IMR-90 (cell line): ENCODE measurements around the gene IGSF9B. TPM values are rescaled to one million over a fixed set of nuclear protein-coding genes. Genes with fewer than 3 reads are reported as not detected.

ENCODE experiments used
- ATAC-seq: fragments of 200-7000 bp; cut with Tn5 transposase; 2 replicates; pipeline ENCODE4 v1.9.1; 2020; ENCODE audit warnings: low read depth, mild to moderate bottlenecking, moderate library complexity
- BruUV-seq: library from RNA; stranded (reverse); fragments of 400-500 nt; replicated peaks from 2 replicates; lab custom pipeline; 2021; lab: Mats Ljungman, UMichigan
- CTCF ChIA-PET: fragments of 300-600 bp; formaldehyde crosslinking; extraction: SDS; loops from one replicate; lab custom pipeline; 2021; ENCODE audit warnings: antibody characterized with exemption; lab: Yijun Ruan, JAX
- POLR2A ChIA-PET: fragments of 300-600 bp; sonication (Branson Sonifier 250); formaldehyde crosslinking; loops from one replicate; lab custom pipeline; 2022; ENCODE audit warnings: antibody characterized with exemption; ENCODE audit not compliant: unreplicated experiment; lab: Charles Lee
- DNase-seq: peaks from one replicate; pipeline ENCODE4 v3.0.0; 2013
- H2AFZ ChIP-seq: replicated peaks from 2 replicates; pipeline ENCODE3; 2013; ENCODE audit warnings: low read length, mild to moderate bottlenecking; ENCODE audit not compliant: poor library complexity
- H2AK5ac ChIP-seq: 2 replicates; pipeline ENCODE4 v1.6.1; 2013; ENCODE audit warnings: low read depth, low read length, inconsistent platforms
- H2AK9ac ChIP-seq: replicated peaks from 2 replicates; pipeline ENCODE3; 2013; ENCODE audit warnings: mild to moderate bottlenecking, low read depth, low read length, moderate library complexity; ENCODE audit not compliant: poor library complexity
- H2BK120ac ChIP-seq: 2 replicates; pipeline ENCODE4 v1.6.1; 2013; ENCODE audit warnings: low read depth, low read length, inconsistent platforms
- H2BK15ac ChIP-seq: 3 replicates; pipeline ENCODE4 v1.6.1; 2013; ENCODE audit warnings: low read depth, low read length, inconsistent platforms
- H2BK20ac ChIP-seq: 2 replicates; pipeline ENCODE4 v1.6.1; 2013; ENCODE audit warnings: low read depth, mild to moderate bottlenecking, inconsistent platforms, low read length, moderate library complexity
- H2BK5ac ChIP-seq: 2 replicates; pipeline ENCODE4 v1.6.1; 2013; ENCODE audit warnings: mild to moderate bottlenecking, low read depth, low read length, inconsistent platforms; ENCODE audit not compliant: poor library complexity, severe bottlenecking
- H3K14ac ChIP-seq: replicated peaks from 2 replicates; pipeline ENCODE4 v1.6.1; 2013; ENCODE audit warnings: low read depth, low read length, inconsistent platforms
- H3K18ac ChIP-seq: 2 replicates; pipeline ENCODE4 v1.6.1; 2013; ENCODE audit warnings: low read depth, low read length, control low read depth
- H3K23ac ChIP-seq: 2 replicates; pipeline ENCODE4 v1.6.1; 2013; ENCODE audit warnings: low read depth, low read length, inconsistent platforms
- H3K27ac ChIP-seq: 2 replicates; pipeline ENCODE4 v1.5.1; 2013; ENCODE audit warnings: mild to moderate bottlenecking, control low read depth, low read length; ENCODE audit not compliant: insufficient read depth
- H3K27me3 ChIP-seq: 2 replicates; pipeline ENCODE4 v1.6.1; 2013; ENCODE audit warnings: low read length; ENCODE audit not compliant: control insufficient read depth, insufficient read depth
- H3K36me3 ChIP-seq: 2 replicates; pipeline ENCODE4 v1.6.1; 2013; ENCODE audit warnings: low read length, mixed read lengths; ENCODE audit not compliant: control insufficient read depth, insufficient read depth
- H3K4ac ChIP-seq: 2 replicates; pipeline ENCODE4 v1.6.1; 2013; ENCODE audit warnings: low read depth, low read length, inconsistent platforms
- H3K4me1 ChIP-seq: 2 replicates; pipeline ENCODE4 v1.6.1; 2013; ENCODE audit warnings: low read length, mixed read lengths; ENCODE audit not compliant: control insufficient read depth, insufficient read depth
- H3K4me2 ChIP-seq: 2 replicates; pipeline ENCODE4 v1.6.1; 2013; ENCODE audit warnings: low read depth, mild to moderate bottlenecking, control low read depth, low read length, moderate library complexity
- H3K4me3 ChIP-seq: 2 replicates; pipeline ENCODE4 v1.5.1; 2013; ENCODE audit warnings: low read depth, mild to moderate bottlenecking, control low read depth, low read length, moderate library complexity; ENCODE audit not compliant: insufficient read depth
- H3K56ac ChIP-seq: 2 replicates; pipeline ENCODE4 v1.6.1; 2013; ENCODE audit warnings: low read length, inconsistent platforms; ENCODE audit not compliant: insufficient read depth; ENCODE audit errors: extremely low read depth
- H3K79me1 ChIP-seq, 2 experiments: 2 replicates each; pipeline ENCODE4 v1.6.1; 2013; ENCODE audit warnings: low read length in 2 of 2, inconsistent platforms in 1 of 2, low read depth in 1 of 2
- H3K9ac ChIP-seq: 2 replicates; pipeline ENCODE4 v1.6.1; 2013; ENCODE audit warnings: low read depth, low read length, control low read depth
- H3K9me1 ChIP-seq: 2 replicates; pipeline ENCODE4 v1.6.1; 2013; ENCODE audit warnings: low read length, inconsistent platforms; ENCODE audit not compliant: insufficient read depth
- H3K9me3 ChIP-seq: 2 replicates; pipeline ENCODE4 v1.6.1; 2013; ENCODE audit warnings: low read length; ENCODE audit not compliant: control insufficient read depth, insufficient read depth
- H4K20me1 ChIP-seq: 2 replicates; pipeline ENCODE4 v1.6.1; 2013; ENCODE audit warnings: low read length, inconsistent platforms; ENCODE audit not compliant: insufficient read depth
- H4K5ac ChIP-seq: 2 replicates; pipeline ENCODE4 v1.6.1; 2013; ENCODE audit warnings: mild to moderate bottlenecking, low read depth, low read length, control low read depth
- H4K8ac ChIP-seq, 2 experiments: 2 replicates each; pipeline ENCODE4 v1.6.1; 2013; ENCODE audit warnings: low read depth in 2 of 2, low read length in 2 of 2, control low read depth in 1 of 2, inconsistent platforms in 1 of 2
- H4K91ac ChIP-seq: 2 replicates; pipeline ENCODE4 v1.6.1; 2013; ENCODE audit warnings: low read depth, low read length, inconsistent platforms; ENCODE audit not compliant: insufficient read depth
- CHD1 ChIP-seq: IDR thresholded peaks from 2 replicates; pipeline ENCODE4 v1.6.1; 2012; ENCODE audit warnings: low read depth, low read length, improper control_type of control experiment
- MAZ ChIP-seq: IDR thresholded peaks from 2 replicates; pipeline ENCODE4 v1.6.1; 2012; ENCODE audit warnings: low read depth, mild to moderate bottlenecking, low read length, improper control_type of control experiment, moderate library complexity, borderline replicate concordance
- MXI1 ChIP-seq: IDR thresholded peaks from 2 replicates; pipeline ENCODE4 v1.6.1; 2012; ENCODE audit warnings: low read depth, mild to moderate bottlenecking, low read length, moderate library complexity, borderline replicate concordance
- NFE2L2 ChIP-seq: fragments of 150-350 bp; IDR thresholded peaks from 2 replicates; pipeline ENCODE4 v1.6.1; 2016; ENCODE audit warnings: low read depth, mild to moderate bottlenecking, low read length
- POLR2A ChIP-seq: IDR thresholded peaks from 2 replicates; pipeline ENCODE4 v1.6.1; 2012; ENCODE audit warnings: mild to moderate bottlenecking, low read depth, low read length
- RAD21 ChIP-seq: IDR thresholded peaks from 2 replicates; pipeline ENCODE4 v1.6.1; 2012; ENCODE audit warnings: low read length, improper control_type of control experiment
- RCOR1 ChIP-seq: IDR thresholded peaks from 2 replicates; pipeline ENCODE4 v1.6.1; 2012; ENCODE audit warnings: mild to moderate bottlenecking, low read length, improper control_type of control experiment; ENCODE audit not compliant: insufficient replicate concordance
- WGBS, 2 experiments: methylation state at CpG; one replicate each; pipeline versions ENCODE4 v1.1.5 to v1.1.7; 2013; ENCODE audit warnings: missing lambda C conversion rate in 2 of 2; ENCODE audit not compliant: insufficient read length in 1 of 2; ENCODE audit errors: extremely low coverage in 2 of 2; 5-methylcytosine and 5-hydroxymethylcytosine counted together
- dilution Hi-C: fragments of 300-500 bp; cut with HindIII; formaldehyde crosslinking; loops from one replicate; pipeline ENCODE4 v1.14.3; 2018; ENCODE audit warnings: low sequenced_read_pairs; ENCODE audit not compliant: unreplicated experiment
- in situ Hi-C: fragments of 300-500 bp; cut with MboI; formaldehyde crosslinking; loops from 3 replicates; pipeline ENCODE4 v1.14.3; 2019; ENCODE audit warnings: low sequenced_read_pairs, inconsistent platforms, mixed read lengths
- intact Hi-C: fragments of 100-400 bp; cut with micrococcal nuclease; formaldehyde crosslinking; loops from 2 replicates; pipeline ENCODE4 v1.10.0; 2022
- polyA plus RNA-seq, 3 experiments: library from polyadenylated mRNA; depleted of rRNA; stranded (reverse); fragments of >200 nt; gene quantifications; 2 replicates each; pipeline ENCODE4 v1.2.3, GENCODE V29; 2012; ENCODE audit warnings: low replicate concordance in 1 of 3
- total RNA-seq: library from RNA; depleted of rRNA; stranded (reverse); fragments of >200 nt; gene quantifications from 2 replicates; pipeline ENCODE4 v1.2.3, GENCODE V29; 2012
- TF ChIP-seq, protein P1 (sequence below): conservative IDR thresholded peaks from 2 replicates; pipeline ENCODE4 v1.5.1; 2012; ENCODE audit warnings: mild to moderate bottlenecking, low read depth, low read length, improper control_type of control experiment
- TF ChIP-seq, protein P2 (sequence below): fragments of 150-350 bp; IDR thresholded peaks from 2 replicates; pipeline ENCODE4 v1.6.1; 2017; ENCODE audit warnings: mild to moderate bottlenecking, antibody characterized with exemption, low read length, low read depth
- TF ChIP-seq, protein P3 (sequence below): fragments of 150-350 bp; IDR thresholded peaks from 2 replicates; pipeline ENCODE4 v1.6.1; 2016; ENCODE audit warnings: low read depth, mild to moderate bottlenecking, low read length, moderate library complexity, borderline replicate concordance

Gene IGSF9B
- total and polyA plus RNA-seq, 2 of the 4 experiments (the other 2 are of a cell fraction): under 0.01 to 0.10 TPM

DNA sequence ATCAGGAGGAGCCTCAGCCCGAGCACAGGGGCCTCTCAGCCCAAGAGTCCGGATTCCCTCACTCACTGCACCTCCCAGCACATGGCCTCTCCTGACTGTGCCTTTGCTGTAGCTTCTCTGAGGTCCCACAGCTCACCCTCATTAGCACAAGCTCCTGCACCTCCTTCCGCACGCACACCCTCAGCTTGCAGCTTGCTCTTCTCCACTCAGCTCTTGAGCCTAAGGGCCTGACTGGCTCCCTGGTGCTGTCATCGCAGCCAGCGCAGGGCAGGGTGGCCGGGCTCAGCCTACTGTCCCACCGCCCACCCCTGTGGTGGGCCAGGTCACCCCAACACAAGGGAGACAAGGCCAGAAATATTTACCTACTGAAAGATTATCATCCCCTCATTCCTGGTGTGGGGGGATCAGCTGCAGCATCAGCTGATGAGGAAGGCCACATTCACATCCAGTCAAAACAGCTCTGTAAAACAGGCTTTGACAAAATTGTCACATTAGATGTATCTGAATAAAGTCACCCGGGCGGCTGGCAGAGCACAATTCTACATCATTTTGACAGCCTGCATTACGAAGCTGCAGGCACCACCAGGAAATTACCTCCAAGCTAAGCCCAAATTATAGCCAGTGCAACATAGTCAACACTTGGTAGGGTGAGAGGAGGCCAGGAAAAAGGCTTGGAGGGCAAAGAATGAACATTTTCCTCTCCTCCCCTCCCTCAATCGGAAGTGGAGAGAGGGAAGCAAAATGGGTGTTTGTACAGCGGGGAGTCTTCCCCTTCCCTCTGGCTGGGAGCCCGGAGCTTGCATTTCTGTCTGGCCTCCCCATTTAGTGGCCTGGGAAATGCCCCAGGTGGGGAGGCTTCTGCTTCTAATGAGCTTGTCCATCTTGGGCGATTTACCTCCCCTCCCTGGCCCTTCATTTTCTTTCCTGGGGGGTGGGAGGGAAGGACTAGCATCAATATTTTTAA is 29.5 kb upstream of the IGSF9B start:
- H3K56ac ChIP-seq: no peak overlapping the region
- dilution Hi-C loops: no loop called here
- H2BK20ac ChIP-seq: no peak overlapping the region
- H3K27me3 ChIP-seq: peaks cover 11% of the 10 kb centered on the region
- H3K18ac ChIP-seq: no peak overlapping the region
- no peaks in the 10 kb centered on the region for H3K4me1 ChIP-seq
- ATAC-seq: no peak
- no TSS peak for BruUV-seq
- H4K8ac ChIP-seq: no peak overlapping the region
- ChIA-PET POLR2A (interaction anchor here (0.5 kb wide), 1 partner anchor 1834 kb away, joined by 3 read pairs; no protein-coding TSS in a partner anchor), CTCF (no interaction called here)
- no peak overlapping the region for H3K23ac ChIP-seq
- intact Hi-C loops: no loop called here
- in situ Hi-C loops: no loop called here
- no peak overlapping the region for H3K4me3 ChIP-seq
- H2AFZ ChIP-seq: no peak overlapping the region
- no peaks in the 10 kb centered on the region for H4K20me1 ChIP-seq
- H3K36me3 ChIP-seq: no peaks in the 10 kb centered on the region
- H2BK120ac ChIP-seq: no peak overlapping the region
- no peak overlapping the region for H3K4ac ChIP-seq
- H4K5ac ChIP-seq: no peak overlapping the region
- H3K14ac ChIP-seq: no peak overlapping the region
- no peak overlapping the region for H2AK9ac ChIP-seq
- no peak overlapping the region for H2BK15ac ChIP-seq
- H2AK5ac ChIP-seq: no peak overlapping the region
- H3K9me1 ChIP-seq: no peaks in the 10 kb centered on the region
- no peak overlapping the region for H4K91ac ChIP-seq
- no peaks in the 10 kb centered on the region for H3K79me1 ChIP-seq
- H3K9me3 ChIP-seq: no peaks in the 10 kb centered on the region
- no peak for DNase-seq
- 34% methylated on average over 2 of the region's 15 CpGs; no CpG with 5 or more reads in 1 of the 2 experiments for WGBS, 2 experiments
- TF ChIP-seq MAZ (no peak), RCOR1 (no peak), RAD21 (no peak), MXI1 (no peak), POLR2A (no peak), NFE2L2 (no peak), CHD1 (no peak)
- TF ChIP-seq, protein P1, sequence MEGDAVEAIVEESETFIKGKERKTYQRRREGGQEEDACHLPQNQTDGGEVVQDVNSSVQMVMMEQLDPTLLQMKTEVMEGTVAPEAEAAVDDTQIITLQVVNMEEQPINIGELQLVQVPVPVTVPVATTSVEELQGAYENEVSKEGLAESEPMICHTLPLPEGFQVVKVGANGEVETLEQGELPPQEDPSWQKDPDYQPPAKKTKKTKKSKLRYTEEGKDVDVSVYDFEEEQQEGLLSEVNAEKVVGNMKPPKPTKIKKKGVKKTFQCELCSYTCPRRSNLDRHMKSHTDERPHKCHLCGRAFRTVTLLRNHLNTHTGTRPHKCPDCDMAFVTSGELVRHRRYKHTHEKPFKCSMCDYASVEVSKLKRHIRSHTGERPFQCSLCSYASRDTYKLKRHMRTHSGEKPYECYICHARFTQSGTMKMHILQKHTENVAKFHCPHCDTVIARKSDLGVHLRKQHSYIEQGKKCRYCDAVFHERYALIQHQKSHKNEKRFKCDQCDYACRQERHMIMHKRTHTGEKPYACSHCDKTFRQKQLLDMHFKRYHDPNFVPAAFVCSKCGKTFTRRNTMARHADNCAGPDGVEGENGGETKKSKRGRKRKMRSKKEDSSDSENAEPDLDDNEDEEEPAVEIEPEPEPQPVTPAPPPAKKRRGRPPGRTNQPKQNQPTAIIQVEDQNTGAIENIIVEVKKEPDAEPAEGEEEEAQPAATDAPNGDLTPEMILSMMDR: no peak
- TF ChIP-seq, protein P2, sequence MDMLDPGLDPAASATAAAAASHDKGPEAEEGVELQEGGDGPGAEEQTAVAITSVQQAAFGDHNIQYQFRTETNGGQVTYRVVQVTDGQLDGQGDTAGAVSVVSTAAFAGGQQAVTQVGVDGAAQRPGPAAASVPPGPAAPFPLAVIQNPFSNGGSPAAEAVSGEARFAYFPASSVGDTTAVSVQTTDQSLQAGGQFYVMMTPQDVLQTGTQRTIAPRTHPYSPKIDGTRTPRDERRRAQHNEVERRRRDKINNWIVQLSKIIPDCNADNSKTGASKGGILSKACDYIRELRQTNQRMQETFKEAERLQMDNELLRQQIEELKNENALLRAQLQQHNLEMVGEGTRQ: no peak
- TF ChIP-seq, protein P3, sequence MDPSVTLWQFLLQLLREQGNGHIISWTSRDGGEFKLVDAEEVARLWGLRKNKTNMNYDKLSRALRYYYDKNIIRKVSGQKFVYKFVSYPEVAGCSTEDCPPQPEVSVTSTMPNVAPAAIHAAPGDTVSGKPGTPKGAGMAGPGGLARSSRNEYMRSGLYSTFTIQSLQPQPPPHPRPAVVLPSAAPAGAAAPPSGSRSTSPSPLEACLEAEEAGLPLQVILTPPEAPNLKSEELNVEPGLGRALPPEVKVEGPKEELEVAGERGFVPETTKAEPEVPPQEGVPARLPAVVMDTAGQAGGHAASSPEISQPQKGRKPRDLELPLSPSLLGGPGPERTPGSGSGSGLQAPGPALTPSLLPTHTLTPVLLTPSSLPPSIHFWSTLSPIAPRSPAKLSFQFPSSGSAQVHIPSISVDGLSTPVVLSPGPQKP: no peak
- H3K9ac ChIP-seq: no peak overlapping the region
- no peak overlapping the region for H2BK5ac ChIP-seq
- no peak overlapping the region for H3K4me2 ChIP-seq
- no peak overlapping the region for H3K27ac ChIP-seq
